ENCODE measurements around the gene IBA57. TPM values are rescaled to one million over a fixed set of nuclear protein-coding genes. Genes with fewer than 3 reads are reported as not detected.

The IBA57 gene
- polyA plus RNA-seq, 1 of the 3 experiments (the other 2 are of a cell fraction): 1.8 TPM

- Histone ChIP-seq H3K4me3 (ENCODE audit: low read depth in 2 of 2, low read length in 1 of 2) (no peak overlapping the region), H3K9ac (no peak overlapping the region), H3K9me3 (no peaks in the 10 kb centered on the region), H3K36me3 (replicated peaks in 1 of 2; ENCODE audit: control insufficient read depth in 1 of 2, insufficient read depth in 2 of 2, low read length in 1 of 2) (peaks cover 4% of the 10 kb centered on the region in 2 experiments), H2AFZ (ENCODE audit: low read depth) (no peak overlapping the region), H3K4me2 (no peak overlapping the region), H3F3A (replicated peaks; ENCODE audit: insufficient read depth) (no peaks in the 10 kb centered on the region), H3K9me2 (no peaks in the 10 kb centered on the region), H3K27me3 (ENCODE audit: insufficient read depth) (no peaks in the 10 kb centered on the region), H4K20me1 (ENCODE audit: insufficient read depth) (no peaks in the 10 kb centered on the region), H3K27ac (ENCODE audit: low read depth in 2 of 2, low read length in 1 of 2) (no peak overlapping the region), H3K4me1 (ENCODE audit: control insufficient read depth in 1 of 2, insufficient read depth in 2 of 2, low read depth in 1 of 2, low read length in 1 of 2) (no peaks in the 10 kb centered on the region), H3K79me2 (ENCODE audit: insufficient read depth) (no peaks in the 10 kb centered on the region)
- ChIA-PET CTCF (no interaction called here), POLR2A (no interaction called here)
- 72% methylated on average over 2 of the region's 2 CpGs for WGBS (ENCODE audit: low lambda C conversion rate)
- DNase-seq: no peak
- TF ChIP-seq RFX5 (IDR thresholded peaks at IDR 0.05; ENCODE audit: low read length) (no peak), MAX (IDR thresholded peaks at IDR 0.05; ENCODE audit: low read depth) (no peak), CHD2 (IDR thresholded peaks at IDR 0.05; ENCODE audit: low read length, partially characterized antibody) (no peak), FOXM1 (IDR thresholded peaks at IDR 0.05; ENCODE audit: low read depth) (no peak), ZBTB33 (IDR thresholded peaks at IDR 0.05; ENCODE audit: borderline replicate concordance, low read depth) (no peak), SMC3 (IDR thresholded peaks at IDR 0.05; ENCODE audit: low read depth, low read length) (no peak)
Measured at GRCh38 chr1:228231189-228231588, 65.6 kb downstream of the IBA57 start.

Small RNA genes lying within 50 kb of the gene (small RNA-seq; reads per million reads assigned to genes)
- 0 reads per million in 7 experiments for gene AL359510.1

Other genes starting within 250 kb of the IBA57 start
- gene WNT9A, start 217.9 kb upstream of the IBA57 start, polyA plus RNA-seq (2012; rRNA removed): 0.31 and 0.36 TPM in 2 replicates
- not detected in 2 replicates for gene WNT3A, start 158.8 kb upstream of the IBA57 start, polyA plus RNA-seq (2012; rRNA removed)
- 659 and 713 TPM in 2 replicates for gene ARF1, start 83.1 kb upstream of the IBA57 start, polyA plus RNA-seq (2012; rRNA removed)
- 28.6 and 42.9 TPM in 2 replicates for gene C1orf35, start 62.5 kb upstream of the IBA57 start, polyA plus RNA-seq (2012; rRNA removed)
- gene MRPL55, start 56.5 kb upstream of the IBA57 start, polyA plus RNA-seq (2012; rRNA removed): 70.3 and 75.3 TPM in 2 replicates
- gene GUK1, start 25.5 kb upstream of the IBA57 start, polyA plus RNA-seq (2012; rRNA removed): 717 and 742 TPM in 2 replicates
- gene GJC2, start 15.9 kb upstream of the IBA57 start, polyA plus RNA-seq (2012; rRNA removed): 0.92 and 0.97 TPM in 2 replicates
- 3.4 and 4.0 TPM in 2 replicates for gene OBSCN, start 42.2 kb downstream of the IBA57 start, polyA plus RNA-seq (2012; rRNA removed)
- 11.1 and 16.1 TPM in 2 replicates for gene TRIM11, start 241.0 kb downstream of the IBA57 start, polyA plus RNA-seq (2012; rRNA removed)